Muscle of leg (tissue), 11 donors: Measurements from ENCODE around the gene PDGFA. TPM values are rescaled to one million over a fixed set of nuclear protein-coding genes. Genes with fewer than 3 reads are reported as not detected.

Experiments used
- DNase-seq: peaks from one replicate; pipeline ENCODE4 v3.0.0; 2013
- H3K27ac ChIP-seq: one replicate; pipeline ENCODE4 v1.5.1; 2013; ENCODE audit warnings: mild to moderate bottlenecking, low read length, control low read depth
- H3K27me3 ChIP-seq: one replicate; pipeline ENCODE4 v1.6.1; 2013; ENCODE audit warnings: low read length; ENCODE audit not compliant: control insufficient read depth, insufficient read depth
- H3K36me3 ChIP-seq: one replicate; pipeline ENCODE4 v1.6.1; 2013; ENCODE audit warnings: low read length; ENCODE audit not compliant: control insufficient read depth, insufficient read depth
- H3K4me1 ChIP-seq: one replicate; pipeline ENCODE4 v1.6.1; 2013; ENCODE audit warnings: low read length; ENCODE audit not compliant: control insufficient read depth, insufficient read depth
- H3K4me3 ChIP-seq: one replicate; pipeline ENCODE4 v1.5.1; 2013; ENCODE audit warnings: low read length, control low read depth
- H3K9me3 ChIP-seq: replicated peaks from 2 replicates; pipeline ENCODE4 v1.6.1; 2013; ENCODE audit warnings: low read depth, low read length; ENCODE audit not compliant: control insufficient read depth
- WGBS: methylation state at CpG from one replicate; pipeline ENCODE4 v1.1.5; 2013; ENCODE audit warnings: missing lambda C conversion rate; ENCODE audit not compliant: insufficient coverage; 5-methylcytosine and 5-hydroxymethylcytosine counted together
- polyA plus RNA-seq, 8 donors: library from polyadenylated mRNA; unstranded; fragments of 120-200 nt; gene quantifications; one replicate each; pipeline versions ENCODE4 v1.2.1 to v1.2.3, GENCODE V29; 2013; ENCODE audit warnings: inconsistent platforms in 1 of 8, low replicate concordance in 1 of 8; ENCODE audit not compliant: insufficient read length in 8 of 8, insufficient read depth in 1 of 8
- total RNA-seq: library from RNA; stranded (reverse); fragments of 120-200 nt; gene quantifications from one replicate; pipeline ENCODE4 v1.2.4, GENCODE V29; 2013

Gene PDGFA
- total and polyA plus RNA-seq, 9 donors = 26.1 to 51.6 (median 40.8) TPM

DNA sequence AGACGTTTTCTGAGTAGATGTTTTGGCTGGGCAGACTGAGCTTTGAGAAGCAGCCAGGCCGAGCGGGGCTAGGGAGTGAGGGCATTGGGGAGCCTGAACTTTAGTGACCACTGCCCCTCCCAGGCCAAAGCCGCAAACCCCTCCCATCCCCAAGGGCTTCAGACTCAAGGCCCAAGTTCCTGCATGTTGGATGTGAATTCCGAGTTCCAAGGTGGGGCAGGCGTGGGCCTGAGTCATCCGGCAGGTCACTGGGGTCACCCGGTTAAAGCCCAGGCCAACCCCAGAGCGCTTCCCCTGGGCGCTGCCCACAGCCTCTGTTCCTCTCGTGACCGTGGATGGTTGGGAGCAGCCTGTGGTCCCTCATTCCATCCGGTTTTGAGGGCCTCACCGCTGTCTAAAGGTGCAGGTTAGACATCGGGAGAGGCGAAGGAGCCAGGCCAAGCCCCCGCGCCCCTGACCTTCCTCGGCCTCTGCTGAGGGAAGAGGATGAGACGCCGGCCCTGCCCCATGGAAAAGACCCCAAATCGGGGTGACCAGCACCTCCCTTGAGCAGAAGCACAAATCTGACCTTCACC lies 6.9 kb upstream of the PDGFA start:
- Histone ChIP-seq H3K9me3 (no peaks in the 10 kb centered on the region), H3K36me3 (no peaks in the 10 kb centered on the region), H3K27ac (no peak overlapping the region), H3K4me1 (peaks cover 17% of the 10 kb centered on the region), H3K27me3 (peaks cover 47% of the 10 kb centered on the region), H3K4me3 (no peak overlapping the region)
- DNase-seq = no peak
- 89% methylated on average over 18 of the region's 22 CpGs for WGBS

GRCh38 chr7:525740-526139 lies 6.1 kb upstream of the PDGFA start:
- Histone ChIP-seq H3K27ac (no peak overlapping the region), H3K4me1 (peaks cover 25% of the 10 kb centered on the region), H3K36me3 (no peaks in the 10 kb centered on the region), H3K9me3 (no peaks in the 10 kb centered on the region), H3K27me3 (peaks cover 53% of the 10 kb centered on the region), H3K4me3 (no peak overlapping the region)
- DNase-seq = no peak
- 63% methylated on average over 10 of the region's 12 CpGs for WGBS

DNA sequence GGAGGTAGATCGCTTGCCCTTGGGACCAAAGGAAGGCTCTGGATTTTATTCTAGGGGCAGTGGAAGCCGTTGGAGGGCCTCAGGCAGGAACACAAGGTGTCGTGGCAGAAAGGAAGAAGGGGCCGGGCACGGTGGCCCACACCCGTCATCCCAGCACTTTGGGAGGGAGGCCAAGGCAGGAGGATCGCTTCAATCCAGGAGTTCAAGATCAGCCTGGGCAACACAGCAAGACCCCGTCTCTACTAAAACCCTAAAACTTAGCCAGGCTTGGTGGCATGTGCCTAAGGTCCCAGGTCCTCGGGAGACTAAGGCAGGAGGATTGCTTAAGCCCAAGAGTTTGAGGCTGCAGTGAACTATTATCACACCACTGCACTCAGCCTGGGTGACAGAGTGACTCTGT lies 5.2 kb upstream of the PDGFA start:
- Histone ChIP-seq H3K36me3 (no peaks in the 10 kb centered on the region), H3K9me3 (no peaks in the 10 kb centered on the region), H3K27me3 (peaks cover 52% of the 10 kb centered on the region), H3K27ac (no peak overlapping the region), H3K4me1 (peaks cover 32% of the 10 kb centered on the region), H3K4me3 (no peak overlapping the region)
- 87% methylated on average over 7 of the region's 9 CpGs for WGBS
- DNase-seq = no peak

DNA sequence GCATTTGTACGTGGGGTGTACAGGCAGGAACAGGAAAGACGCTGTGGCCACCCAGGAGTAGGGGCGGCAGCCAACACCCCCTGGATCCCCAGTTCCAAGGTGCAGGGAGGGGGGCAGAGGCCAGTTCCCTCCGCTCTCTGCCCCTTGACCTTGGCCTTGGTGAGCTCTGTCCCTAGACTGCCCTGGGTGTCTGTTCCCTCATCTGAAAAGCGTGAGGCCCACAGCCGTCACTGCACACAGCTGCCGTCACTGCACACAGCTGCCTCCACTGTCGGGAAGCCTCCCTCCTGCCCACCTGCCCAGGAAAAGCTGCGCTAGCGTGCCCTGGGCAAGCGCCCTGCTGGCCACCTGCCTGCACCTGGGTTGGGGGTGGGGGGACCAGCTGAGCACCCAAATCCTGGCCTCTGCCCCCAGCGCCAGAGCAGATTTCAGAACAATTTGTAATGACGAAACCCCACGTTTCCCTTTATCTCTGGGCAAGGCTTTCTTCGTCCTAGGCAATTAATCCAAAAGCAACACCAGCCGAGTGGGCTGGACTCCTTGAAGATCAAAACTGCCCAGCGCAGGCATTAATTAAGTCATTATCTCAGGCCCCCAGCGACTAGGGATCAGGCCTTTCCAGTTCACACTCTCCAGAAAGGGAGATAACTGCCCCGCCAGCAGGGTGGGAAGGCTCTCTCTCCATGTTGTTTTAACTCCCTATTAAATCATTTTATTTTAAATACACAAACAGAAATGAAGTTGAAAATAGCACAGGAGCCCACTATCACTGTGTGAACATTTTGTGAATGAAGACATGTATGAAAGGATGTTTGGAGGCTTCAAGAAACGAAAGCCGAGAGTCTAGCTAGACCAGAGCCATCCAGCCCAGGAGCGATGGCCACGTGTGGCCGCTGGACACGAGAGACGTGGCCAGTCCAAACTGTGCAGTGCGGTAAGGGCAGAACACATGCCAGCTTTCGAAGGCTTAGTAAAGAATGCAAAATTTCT lies 4.0 kb upstream of the PDGFA start:
- peak; percentile 40 for DNase-seq
- no peak overlapping the region for H3K27ac ChIP-seq
- peaks cover 55% of the 10 kb centered on the region for H3K27me3 ChIP-seq
- no peaks in the 10 kb centered on the region for H3K9me3 ChIP-seq
- WGBS = 68% methylated on average over 25 of the region's 28 CpGs
- peak overlapping the region; percentile 31 for H3K4me3 ChIP-seq
- H3K36me3 ChIP-seq = no peaks in the 10 kb centered on the region
- H3K4me1 ChIP-seq = peaks cover 32% of the 10 kb centered on the region

DNA sequence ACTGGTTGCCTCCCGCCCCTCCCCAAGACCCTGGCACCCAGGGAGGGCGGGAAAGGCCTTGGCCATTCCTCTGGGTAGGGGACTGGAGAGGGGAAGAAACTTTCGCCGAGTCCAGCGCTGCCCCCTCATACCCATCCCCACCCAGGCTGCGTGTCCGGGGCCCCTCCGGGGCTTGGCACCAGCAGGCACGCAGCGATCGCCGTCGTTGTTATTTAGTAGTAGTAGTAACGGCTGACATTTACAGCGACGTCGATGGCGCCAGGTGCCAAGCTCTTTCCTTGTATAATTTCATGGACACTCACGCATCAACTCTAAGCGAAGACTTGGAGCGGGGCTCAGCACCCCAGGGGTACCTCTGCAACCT lies 3.3 kb upstream of the PDGFA start:
- WGBS = 36% methylated on average over 7 of the region's 21 CpGs
- no peak overlapping the region for H3K27ac ChIP-seq
- no peaks in the 10 kb centered on the region for H3K36me3 ChIP-seq
- peaks cover 61% of the 10 kb centered on the region for H3K27me3 ChIP-seq
- H3K4me1 ChIP-seq = peaks cover 34% of the 10 kb centered on the region
- H3K9me3 ChIP-seq = no peaks in the 10 kb centered on the region
- DNase-seq = no peak
- H3K4me3 ChIP-seq = peak overlapping the region; percentile 31

- H3K27ac ChIP-seq = peak overlapping the region; percentile 62
- no peaks in the 10 kb centered on the region for H3K36me3 ChIP-seq
- peak overlapping the region; percentile 35 for H3K4me3 ChIP-seq
- H3K4me1 ChIP-seq = peaks cover 39% of the 10 kb centered on the region
- peaks cover 66% of the 10 kb centered on the region for H3K27me3 ChIP-seq
- WGBS = under 1% methylated on average over 80 of the region's 91 CpGs
- no peaks in the 10 kb centered on the region for H3K9me3 ChIP-seq
- DNase-seq = peak; percentile 82
Observed at GRCh38 chr7:522071-522950, 2.7 kb upstream of the PDGFA start.

- peak; percentile 76 for DNase-seq
- no peaks in the 10 kb centered on the region for H3K9me3 ChIP-seq
- 5% methylated on average over 72 of the region's 72 CpGs for WGBS
- H3K4me1 ChIP-seq = peaks cover 42% of the 10 kb centered on the region
- H3K27me3 ChIP-seq = peaks cover 68% of the 10 kb centered on the region
- H3K36me3 ChIP-seq = no peaks in the 10 kb centered on the region
- peak overlapping the region; percentile 62 for H3K27ac ChIP-seq
- H3K4me3 ChIP-seq = peak overlapping the region; percentile 35
Observed at GRCh38 chr7:521221-522070, 1.8 kb upstream of the PDGFA start.

- no peaks in the 10 kb centered on the region for H3K36me3 ChIP-seq
- peak overlapping the region; percentile 33 for H3K4me3 ChIP-seq
- peak overlapping the region; percentile 62 for H3K27ac ChIP-seq
- peaks cover 65% of the 10 kb centered on the region for H3K27me3 ChIP-seq
- H3K9me3 ChIP-seq = no peaks in the 10 kb centered on the region
- WGBS = 10% methylated on average over 57 of the region's 63 CpGs
- DNase-seq = peak; percentile 19
- H3K4me1 ChIP-seq = peaks cover 50% of the 10 kb centered on the region
Observed at GRCh38 chr7:520503-521161, 986 bp upstream of the PDGFA start.
